Esophagus muscularis mucosa (tissue), 3 donors: ENCODE data around the gene BICC1.

Experiments
- CTCF ChIP-seq, 3 experiments: fragments of 200-600 bp in 2 of 3; fragments of 450-650 bp in 1 of 3; sonication (generic) in 2 of 3; IDR thresholded peaks; one replicate each; pipeline ENCODE4 v1.5.1; 2017 to 2019; ENCODE audit warnings: antibody characterized with exemption in 3 of 3, mild to moderate bottlenecking in 2 of 3, moderate library complexity in 1 of 3
- EP300 ChIP-seq: sonication (generic); formaldehyde crosslinking; IDR thresholded peaks from one replicate; pipeline ENCODE4 v1.6.1; 2017; ENCODE audit warnings: antibody characterized with exemption

GRCh38 chr10:58621379-58622077 lies 108.9 kb downstream of the BICC1 start:
- TF ChIP-seq EP300, result no peak
- no peak for TF ChIP-seq CTCF (IDR thresholded peaks at IDR 0.05)
